H9 (cell line): ENCODE results near the gene MXD3. TPM values are rescaled to one million over a fixed set of nuclear protein-coding genes. Genes with fewer than 3 reads are reported as not detected.

Experiments
- DNase-seq: peaks from one replicate; pipeline ENCODE4 v3.0.0-alpha.2; 2017
- H2AFZ ChIP-seq: one replicate; pipeline ENCODE4 v1.6.1; 2013; ENCODE audit warnings: mild to moderate bottlenecking, low read length, control low read depth, moderate library complexity
- H2AK5ac ChIP-seq: 2 replicates; pipeline ENCODE4 v1.6.1; 2013; ENCODE audit warnings: low read length, control low read depth, mixed read lengths; ENCODE audit not compliant: insufficient read length
- H2BK120ac ChIP-seq: one replicate; pipeline ENCODE4 v1.6.1; 2013; ENCODE audit warnings: low read depth, mild to moderate bottlenecking, low read length, control low read depth, inconsistent platforms; ENCODE audit not compliant: poor library complexity, severe bottlenecking
- H2BK12ac ChIP-seq: 2 replicates; pipeline ENCODE4 v1.6.1; 2013; ENCODE audit warnings: low read length, control low read depth, mixed read lengths, low read depth; ENCODE audit not compliant: insufficient read length
- H2BK15ac ChIP-seq: 2 replicates; pipeline ENCODE4 v1.6.1; 2013; ENCODE audit warnings: low read depth, low read length, control low read depth
- H2BK20ac ChIP-seq: one replicate; pipeline ENCODE4 v1.6.1; 2013; ENCODE audit warnings: low read depth, mild to moderate bottlenecking, low read length, control low read depth, inconsistent platforms; ENCODE audit not compliant: poor library complexity, severe bottlenecking
- H2BK5ac ChIP-seq: 2 replicates; pipeline ENCODE4 v1.6.1; 2013; ENCODE audit warnings: low read length, control low read depth, mixed read lengths; ENCODE audit not compliant: insufficient read length
- H3K14ac ChIP-seq: 2 replicates; pipeline ENCODE4 v1.6.1; 2013; ENCODE audit warnings: low read length, control low read depth; ENCODE audit not compliant: insufficient read depth
- H3K18ac ChIP-seq: 2 replicates; pipeline ENCODE4 v1.6.1; 2013; ENCODE audit warnings: low read depth, mild to moderate bottlenecking, mixed read lengths, low read length, control low read depth; ENCODE audit not compliant: insufficient read length
- H3K23ac ChIP-seq: 2 replicates; pipeline ENCODE4 v1.6.1; 2013; ENCODE audit warnings: low read length, control low read depth, mixed read lengths, low read depth; ENCODE audit not compliant: insufficient read length
- H3K23me2 ChIP-seq: 2 replicates; pipeline ENCODE4 v1.6.1; 2013; ENCODE audit warnings: low read depth, mild to moderate bottlenecking, mixed read lengths, low read length, control low read depth; ENCODE audit not compliant: insufficient read length, poor library complexity, severe bottlenecking
- H3K27ac ChIP-seq: 2 replicates; pipeline ENCODE4 v1.5.1; 2013; ENCODE audit warnings: low read length, control low read depth, mixed read lengths, low read depth; ENCODE audit not compliant: insufficient read length
- H3K27me3 ChIP-seq: 2 replicates; pipeline ENCODE4 v1.6.1; 2013; ENCODE audit warnings: low read length, control low read depth, inconsistent platforms; ENCODE audit not compliant: insufficient read depth
- H3K4ac ChIP-seq: 2 replicates; pipeline ENCODE4 v1.6.1; 2013; ENCODE audit warnings: low read depth, mild to moderate bottlenecking, control low read depth, inconsistent platforms, low read length, moderate library complexity
- H3K4me1 ChIP-seq: 2 replicates; pipeline ENCODE4 v1.6.1; 2013; ENCODE audit warnings: low read length, control low read depth, inconsistent platforms; ENCODE audit not compliant: insufficient read depth
- H3K4me2 ChIP-seq: 2 replicates; pipeline ENCODE4 v1.6.1; 2013; ENCODE audit warnings: low read length, control low read depth, mixed read lengths; ENCODE audit not compliant: insufficient read length, insufficient read depth
- H3K56ac ChIP-seq: 2 replicates; pipeline ENCODE4 v1.6.1; 2013; ENCODE audit warnings: low read depth, mild to moderate bottlenecking, mixed read lengths, low read length, control low read depth; ENCODE audit not compliant: insufficient read length
- H3K79me1 ChIP-seq: 2 replicates; pipeline ENCODE4 v1.6.1; 2013; ENCODE audit warnings: low read depth, mild to moderate bottlenecking, moderate library complexity, low read length, control low read depth, inconsistent platforms; ENCODE audit not compliant: insufficient read depth, poor library complexity, severe bottlenecking
- H3K79me2 ChIP-seq: 2 replicates; pipeline ENCODE4 v1.6.1; 2013; ENCODE audit warnings: low read length, control low read depth, inconsistent platforms; ENCODE audit not compliant: insufficient read depth
- H3K9ac ChIP-seq: 2 replicates; pipeline ENCODE4 v1.6.1; 2013; ENCODE audit warnings: low read length, control low read depth, mixed read lengths; ENCODE audit not compliant: insufficient read length; ENCODE audit errors: extremely low read depth
- H3K9me3 ChIP-seq: one replicate; pipeline ENCODE4 v1.6.1; 2013; ENCODE audit warnings: low read depth, low read length, inconsistent platforms; ENCODE audit not compliant: control insufficient read depth
- H3T11ph ChIP-seq: one replicate; pipeline ENCODE4 v1.6.1; 2013; ENCODE audit warnings: mild to moderate bottlenecking, low read length, control low read depth, inconsistent platforms
- H4K20me1 ChIP-seq: one replicate; pipeline ENCODE4 v1.6.1; 2013; ENCODE audit not compliant: control insufficient read depth, insufficient read length, insufficient read depth
- H4K5ac ChIP-seq: 2 replicates; pipeline ENCODE4 v1.6.1; 2013; ENCODE audit warnings: low read depth, mild to moderate bottlenecking, mixed read lengths, low read length, control low read depth; ENCODE audit not compliant: insufficient read length
- H4K8ac ChIP-seq: replicated peaks from 2 replicates; pipeline ENCODE4 v1.6.1; 2013; ENCODE audit warnings: low read length, control low read depth, mixed read lengths, low read depth; ENCODE audit not compliant: insufficient read length
- H4K91ac ChIP-seq: 2 replicates; pipeline ENCODE4 v1.6.1; 2013; ENCODE audit warnings: low read depth, mild to moderate bottlenecking, moderate library complexity, mixed read lengths, low read length, control low read depth; ENCODE audit not compliant: insufficient read length
- H3K27ac Mint-ChIP-seq, 3 experiments: 2 replicates in 2 of 3; 3 replicates in 1 of 3; pipeline ENCODE4 v1.8.0; 2020 to 2021; ENCODE audit warnings: mixed read lengths in 3 of 3, mild to moderate bottlenecking in 1 of 3, moderate library complexity in 1 of 3
- H3K27me3 Mint-ChIP-seq: 2 replicates; pipeline ENCODE4 v1.8.0; 2021; ENCODE audit warnings: low read depth, mild to moderate bottlenecking, moderate library complexity, mixed read lengths
- H3K36me3 Mint-ChIP-seq, 3 experiments: 2 replicates in 2 of 3; 3 replicates in 1 of 3; pipeline ENCODE4 v1.8.0; 2020 to 2021; ENCODE audit warnings: low read depth in 3 of 3, mixed read lengths in 3 of 3; ENCODE audit not compliant: insufficient read depth in 1 of 3
- H3K4me1 Mint-ChIP-seq, 2 experiments: 2 replicates each; pipeline ENCODE4 v1.8.0; 2020; ENCODE audit warnings: mixed read lengths in 2 of 2
- H3K4me3 Mint-ChIP-seq, 2 experiments: 2 replicates in 1 of 2; 3 replicates in 1 of 2; pipeline ENCODE4 v1.8.0; 2020 to 2021; ENCODE audit warnings: mild to moderate bottlenecking in 2 of 2, mixed read lengths in 2 of 2, moderate library complexity in 1 of 2
- H3K9me3 Mint-ChIP-seq, 2 experiments: 2 replicates in 1 of 2; 3 replicates in 1 of 2; pipeline ENCODE4 v1.8.0; 2020; ENCODE audit warnings: mild to moderate bottlenecking in 2 of 2, mixed read lengths in 2 of 2, moderate library complexity in 1 of 2
- CTCF ChIP-seq: fragments of 200-600 bp; sonication (generic); conservative IDR thresholded peaks from 3 replicates; pipeline ENCODE4 v1.8.0; 2021; ENCODE audit warnings: antibody characterized with exemption, mild to moderate bottlenecking
- WGBS: extraction: QIAGEN DNeasy Blood & Tissue Kit; methylation state at CpG from one replicate; pipeline ENCODE4 v1.1.7; 2013; ENCODE audit warnings: missing lambda C conversion rate, low lambda C conversion rate, mixed read lengths; ENCODE audit not compliant: insufficient read length; ENCODE audit errors: extremely low coverage; 5-methylcytosine and 5-hydroxymethylcytosine counted together
- total RNA-seq: library from RNA; stranded (reverse); gene quantifications from 2 replicates; pipeline ENCODE4 v1.2.1, GENCODE V29; 2021

Gene MXD3
- total RNA-seq, 1 experiment from 2014 or later, result 9.8 TPM

- H3K56ac ChIP-seq, result no peak within 1 kb of the TSS
- peaks cover 1% of the 10 kb centered on the region; the same call in 1 of the 2 replicates for H3K27me3 Mint-ChIP-seq
- peak within 1 kb of the TSS; percentile 37; the same call in 1 of the 2 replicates for H3K14ac ChIP-seq
- H3K79me2 ChIP-seq, result peaks cover 9% of the 10 kb centered on the region; the same call in 1 of the 2 replicates
- H3K4me1 Mint-ChIP-seq, result peaks cover 31 to 44% of the 10 kb centered on the region in 2 experiments
- H3K9me3 ChIP-seq, result no peaks in the 10 kb centered on the region
- peak within 1 kb of the TSS; percentile 90 to 98 (median 94) for H3K27ac Mint-ChIP-seq
- no peak within 1 kb of the TSS for H4K5ac ChIP-seq
- H2BK12ac ChIP-seq, result no peak within 1 kb of the TSS
- no peaks in the 10 kb centered on the region for H3K9me3 Mint-ChIP-seq
- no peaks in the 10 kb centered on the region for H3K4me1 ChIP-seq
- H2AFZ ChIP-seq, result no peak within 1 kb of the TSS
- peaks cover 13% of the 10 kb centered on the region for H3K23me2 ChIP-seq
- H3K36me3 Mint-ChIP-seq, result peaks cover 24 to 48% (median 27%) of the 10 kb centered on the region in 3 experiments
- H3K18ac ChIP-seq, result peak within 1 kb of the TSS; percentile 52
- H2BK15ac ChIP-seq, result no peak within 1 kb of the TSS
- peak within 1 kb of the TSS; percentile 93 to 96 for H3K4me3 Mint-ChIP-seq
- no peak within 1 kb of the TSS for H2AK5ac ChIP-seq
- no peaks in the 10 kb centered on the region for H3K27me3 ChIP-seq
- no peak within 1 kb of the TSS for H2BK120ac ChIP-seq
- no peak within 1 kb of the TSS for H3K27ac ChIP-seq
- peak within 1 kb of the TSS; percentile 74 for H3K4me2 ChIP-seq
- DNase-seq, result peak; percentile 87
- no peak within 1 kb of the TSS for H3T11ph ChIP-seq
- no peak within 1 kb of the TSS for H3K4ac ChIP-seq
- TF ChIP-seq CTCF, result peak; percentile 40; the same call in 2 of the 3 replicates
- H2BK5ac ChIP-seq, result no peak within 1 kb of the TSS
- no CpG with 5 or more reads among the region's 100 CpGs for WGBS
- H3K79me1 ChIP-seq, result no peaks in the 10 kb centered on the region
- H2BK20ac ChIP-seq, result no peak within 1 kb of the TSS
- no peak within 1 kb of the TSS for H4K8ac ChIP-seq
- H4K20me1 ChIP-seq, result peaks cover 5% of the 10 kb centered on the region
- peak within 1 kb of the TSS; percentile 93 for H3K9ac ChIP-seq
- no peak within 1 kb of the TSS for H4K91ac ChIP-seq
- H3K23ac ChIP-seq, result no peak within 1 kb of the TSS
These were observed 8.4 kb downstream of the MXD3 start, which contains the start of the genes PRELID1 and RAB24 for GRCh38 chr5:177303121-177303924. Gene PRELID1, plus strand, starts transcription at chr5:177303799. Its CDS starts 187 bp downstream, at chr5:177303986. Gene RAB24, minus strand, starts transcription at chr5:177303719. Its CDS starts 431 bp downstream, at chr5:177303288.
